ENCODE data around the gene CBFA2T3.

CBFA2T3 gene

DNA sequence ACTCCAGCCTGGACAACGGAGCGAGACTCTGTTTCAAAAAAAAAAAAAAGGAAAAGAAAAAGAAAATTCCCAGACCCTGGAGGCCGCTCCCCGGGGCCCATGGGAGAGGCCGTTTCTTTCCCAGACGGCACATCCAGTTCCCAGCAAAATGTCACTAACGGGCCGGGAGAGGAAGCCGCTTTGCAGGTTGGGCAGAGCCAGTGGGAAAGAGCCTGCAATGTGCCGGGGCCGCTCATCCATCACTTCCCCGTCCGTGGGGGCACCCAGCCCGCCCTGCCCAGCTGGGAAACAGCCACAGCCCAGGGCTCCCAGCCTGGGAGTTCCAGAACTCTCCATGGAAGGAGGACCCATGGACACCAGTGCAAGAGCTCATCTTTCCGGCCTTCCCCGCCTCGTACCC is 68.7 kb downstream of the CBFA2T3 start:
- Mint-ChIP-seq H3K27me3 (no peaks in the 10 kb centered on the region), H3K9me3 (no peaks in the 10 kb centered on the region), H3K27ac (no peak overlapping the region), H3K36me3 (no peaks in the 10 kb centered on the region), H3K4me3 (no peak overlapping the region), H3K4me1 (no peaks in the 10 kb centered on the region)
- CTCF ChIA-PET = no interaction called here
- DNase-seq = no peak

DNA sequence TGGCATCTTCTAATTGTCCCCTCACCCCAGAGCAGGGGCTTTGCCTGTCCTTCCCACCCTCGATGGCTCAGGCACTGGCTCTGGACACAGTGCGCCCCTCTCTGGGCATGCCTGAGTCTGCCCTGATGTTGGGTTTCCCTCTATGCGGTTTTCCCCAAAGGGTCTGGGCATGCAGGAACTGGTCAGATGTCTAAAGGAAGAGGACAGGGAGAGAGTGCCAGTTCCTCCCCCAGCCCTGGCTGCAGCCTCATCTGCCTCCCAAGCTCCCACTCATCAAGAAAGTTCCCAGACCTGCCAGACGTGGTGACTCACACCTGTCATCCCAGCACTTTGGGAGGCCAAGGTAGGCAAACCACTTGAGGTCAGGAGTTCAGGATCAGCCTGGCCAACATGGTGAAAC is 69.2 kb downstream of the CBFA2T3 start:
- H3K36me3 Mint-ChIP-seq = no peaks in the 10 kb centered on the region
- CTCF ChIA-PET = no interaction called here
- H3K9me3 Mint-ChIP-seq = no peaks in the 10 kb centered on the region
- H3K27ac Mint-ChIP-seq = no peak overlapping the region
- H3K27me3 Mint-ChIP-seq = no peaks in the 10 kb centered on the region
- H3K4me1 Mint-ChIP-seq = no peaks in the 10 kb centered on the region
- H3K4me3 Mint-ChIP-seq = no peak overlapping the region
- no peak for DNase-seq

DNA sequence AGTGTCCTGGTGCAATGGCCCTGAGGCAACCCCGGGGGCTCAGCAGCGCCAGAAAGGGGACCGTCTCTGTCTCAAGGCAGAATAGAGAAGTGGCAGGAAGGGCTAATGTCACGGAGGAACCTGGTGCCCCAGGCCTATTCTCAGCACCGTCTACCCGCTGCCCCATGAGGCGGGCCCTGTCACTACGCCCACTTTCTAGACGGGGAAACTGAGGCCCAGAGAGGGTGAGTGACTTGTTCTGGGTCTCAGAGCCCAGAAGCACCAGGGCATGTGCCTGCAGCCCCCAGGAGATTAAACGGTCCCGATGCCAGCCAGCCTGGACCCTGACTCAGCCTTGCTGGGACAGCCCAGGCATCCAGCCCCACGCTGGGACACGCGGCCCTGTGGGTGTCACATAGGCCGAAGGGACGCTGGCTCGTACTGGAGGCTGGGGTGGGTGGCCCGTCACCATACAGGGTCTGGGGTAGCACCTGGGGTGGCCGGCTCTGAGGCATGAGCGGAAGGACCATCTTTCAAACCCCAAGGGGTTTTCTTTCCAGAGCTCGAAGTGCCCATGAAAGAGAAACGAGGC is 70.4 kb downstream of the CBFA2T3 start:
- Mint-ChIP-seq H3K36me3 (no peaks in the 10 kb centered on the region), H3K4me1 (no peaks in the 10 kb centered on the region), H3K9me3 (no peaks in the 10 kb centered on the region), H3K27ac (no peak overlapping the region), H3K27me3 (no peaks in the 10 kb centered on the region), H3K4me3 (no peak overlapping the region)
- CTCF ChIA-PET = no interaction called here
- DNase-seq = no peak

DNA sequence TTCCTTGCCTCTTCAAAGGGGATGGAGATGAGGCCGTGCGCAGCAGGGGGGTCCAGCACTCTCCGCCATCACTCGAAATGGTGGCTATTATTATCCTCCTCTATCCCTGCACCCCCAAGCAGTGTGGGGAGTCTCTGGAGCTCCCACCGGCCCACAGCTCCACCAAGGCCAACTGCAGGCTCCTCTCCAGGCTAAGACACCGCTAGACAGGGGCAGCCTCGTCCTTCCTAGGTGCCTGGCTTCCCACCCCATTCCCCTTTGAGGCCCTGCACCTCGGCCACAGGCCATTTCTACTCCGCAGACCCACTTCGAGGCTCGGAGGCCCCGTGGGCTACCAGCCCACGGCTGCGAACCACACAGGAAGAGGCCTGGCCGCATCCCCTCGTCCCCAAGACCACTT is 71.0 kb downstream of the CBFA2T3 start:
- CTCF ChIA-PET = no interaction called here
- H3K4me3 Mint-ChIP-seq = no peak overlapping the region
- DNase-seq = no peak
- H3K36me3 Mint-ChIP-seq = no peaks in the 10 kb centered on the region
- H3K4me1 Mint-ChIP-seq = no peaks in the 10 kb centered on the region
- no peaks in the 10 kb centered on the region for H3K9me3 Mint-ChIP-seq
- H3K27ac Mint-ChIP-seq = no peak overlapping the region
- no peaks in the 10 kb centered on the region for H3K27me3 Mint-ChIP-seq

DNA sequence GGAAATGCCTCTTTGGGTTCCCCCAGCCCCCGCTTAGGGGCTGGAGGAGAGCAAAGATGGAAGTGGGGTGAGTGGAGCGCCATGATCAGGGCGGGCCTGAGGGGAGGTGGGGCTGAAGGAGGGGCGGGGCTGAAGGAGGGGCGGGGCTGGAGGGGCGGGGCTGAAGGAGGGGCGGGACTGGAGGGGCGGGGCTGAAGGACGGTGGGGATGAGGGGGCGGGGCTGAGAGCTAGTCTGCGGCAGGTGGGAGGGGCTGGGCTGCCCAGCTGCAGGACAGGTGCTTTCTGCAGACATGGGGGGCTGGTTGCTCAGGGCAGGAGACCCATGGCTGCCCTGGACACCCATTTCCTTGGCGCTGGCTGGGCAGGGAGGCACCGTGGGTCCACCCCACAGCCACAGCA is 71.4 kb downstream of the CBFA2T3 start:
- Mint-ChIP-seq H3K4me3 (no peak overlapping the region), H3K4me1 (no peaks in the 10 kb centered on the region), H3K9me3 (no peaks in the 10 kb centered on the region), H3K27ac (no peak overlapping the region), H3K36me3 (no peaks in the 10 kb centered on the region), H3K27me3 (no peaks in the 10 kb centered on the region)
- no peak for DNase-seq
- CTCF ChIA-PET = no interaction called here

DNA sequence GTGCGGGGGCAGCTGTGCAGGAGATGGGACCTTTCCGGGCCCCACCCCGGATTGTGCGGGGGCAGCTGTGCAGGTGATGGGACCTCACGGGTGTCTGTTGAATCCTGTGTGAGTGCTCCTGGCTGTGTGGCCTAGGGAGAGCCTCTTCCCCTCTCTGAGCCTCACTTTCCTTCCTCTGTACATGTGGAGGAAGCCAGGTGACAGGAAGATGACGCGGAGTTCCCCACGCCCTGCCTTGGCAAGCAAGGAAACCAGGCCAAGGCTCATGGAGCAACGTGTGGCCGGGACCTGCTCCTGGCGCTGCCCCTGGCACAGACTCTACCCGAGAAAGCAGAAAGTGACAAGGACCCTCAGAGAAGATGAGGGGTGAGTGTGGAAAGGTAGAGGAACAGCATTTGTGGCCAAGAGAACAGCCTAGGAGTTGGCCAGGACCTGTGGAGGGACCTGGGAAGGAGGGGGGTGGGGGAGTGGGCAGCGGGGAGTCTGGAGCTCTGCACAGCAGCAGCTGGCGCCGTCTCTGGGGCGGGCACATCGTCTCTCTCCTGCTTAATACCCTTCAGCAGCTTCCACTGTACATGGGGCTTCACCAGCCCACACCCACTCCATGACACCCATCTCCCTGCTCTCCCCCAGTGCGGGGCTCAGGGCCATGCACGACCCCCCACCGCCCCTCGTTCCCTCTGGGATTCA is 72.2 kb downstream of the CBFA2T3 start:
- no peak for DNase-seq
- H3K36me3 Mint-ChIP-seq = no peaks in the 10 kb centered on the region
- no peaks in the 10 kb centered on the region for H3K9me3 Mint-ChIP-seq
- H3K4me1 Mint-ChIP-seq = no peaks in the 10 kb centered on the region
- CTCF ChIA-PET = no interaction called here
- H3K27me3 Mint-ChIP-seq = no peaks in the 10 kb centered on the region
- no peak overlapping the region for H3K4me3 Mint-ChIP-seq
- H3K27ac Mint-ChIP-seq = no peak overlapping the region

DNA sequence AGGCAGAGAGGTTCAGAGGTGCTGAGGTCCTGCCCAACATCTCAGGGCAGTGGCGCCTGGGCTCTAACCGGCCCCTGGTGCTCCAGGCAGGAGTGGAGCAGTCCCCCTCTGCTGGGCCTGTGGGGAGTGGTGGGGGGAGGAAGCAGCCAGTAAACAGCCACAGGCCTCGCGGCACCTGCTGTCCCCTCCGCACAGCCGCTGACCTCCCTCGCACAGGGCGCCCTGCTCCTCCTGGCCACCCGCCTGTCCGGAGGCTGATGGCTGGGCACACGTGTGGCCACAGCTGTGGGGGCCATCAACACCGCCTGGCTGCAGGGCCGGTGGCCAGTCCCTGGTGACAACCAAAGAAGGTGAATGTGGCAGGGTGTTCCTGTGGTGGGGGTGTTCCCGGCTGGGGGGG is 73.7 kb downstream of the CBFA2T3 start:
- H3K27ac Mint-ChIP-seq = no peak overlapping the region
- no peak for DNase-seq
- H3K9me3 Mint-ChIP-seq = no peaks in the 10 kb centered on the region
- H3K4me3 Mint-ChIP-seq = no peak overlapping the region
- H3K27me3 Mint-ChIP-seq = no peaks in the 10 kb centered on the region
- CTCF ChIA-PET = no interaction called here
- no peaks in the 10 kb centered on the region for H3K4me1 Mint-ChIP-seq
- no peaks in the 10 kb centered on the region for H3K36me3 Mint-ChIP-seq

DNA sequence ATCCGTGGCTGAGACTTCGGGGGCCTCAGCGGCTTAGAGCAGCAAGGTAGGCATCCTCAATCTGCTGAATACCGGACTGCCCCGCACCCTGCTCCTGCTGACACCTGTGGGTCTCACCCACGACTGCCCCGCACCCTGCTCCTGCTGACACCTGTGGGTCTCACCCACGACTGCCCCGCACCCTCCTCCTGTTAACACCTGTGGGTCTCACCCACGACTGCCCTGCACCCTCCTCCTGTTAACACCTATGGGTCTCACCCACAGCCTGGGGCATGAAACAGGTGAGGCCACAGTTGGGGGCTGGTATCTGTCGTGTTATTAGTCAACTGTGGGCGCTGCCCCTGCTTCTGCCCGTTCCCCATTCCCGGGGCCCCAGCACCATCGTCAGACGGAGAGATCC is 74.3 kb downstream of the CBFA2T3 start:
- H3K36me3 Mint-ChIP-seq = no peaks in the 10 kb centered on the region

DNA sequence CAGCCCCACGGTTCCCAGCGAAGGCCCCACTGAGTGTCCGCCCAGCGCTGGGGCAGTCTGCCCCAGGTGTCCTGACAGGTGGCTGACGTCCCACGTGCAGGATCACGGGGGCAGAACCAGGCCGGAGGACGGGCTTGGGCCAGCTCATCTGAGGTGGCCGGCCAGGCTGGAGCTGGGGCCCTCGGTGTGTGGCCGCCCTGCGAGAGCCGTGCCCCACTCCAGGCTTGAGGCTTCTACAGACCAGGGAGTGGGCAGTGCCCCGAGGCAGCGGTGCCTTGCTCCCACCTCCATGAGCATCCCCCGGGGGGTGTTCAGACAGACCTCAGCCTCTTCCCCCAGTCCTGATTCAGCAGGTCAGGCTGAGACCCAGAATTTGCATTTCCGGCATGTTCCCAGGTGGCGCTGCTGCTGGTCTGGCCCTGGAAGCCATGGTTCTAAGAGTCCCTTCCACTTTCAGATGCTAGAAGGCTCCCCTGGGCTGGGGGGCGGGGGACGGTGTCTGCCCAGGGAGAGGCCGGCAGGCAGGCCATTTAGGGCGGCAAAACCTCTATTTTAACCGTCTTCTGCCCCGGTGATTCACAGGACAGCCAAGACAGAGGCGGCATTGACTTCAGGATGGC is 75.2 kb downstream of the CBFA2T3 start:
- no peak overlapping the region for H3K27ac Mint-ChIP-seq
- H3K4me1 Mint-ChIP-seq = no peaks in the 10 kb centered on the region
- no peaks in the 10 kb centered on the region for H3K9me3 Mint-ChIP-seq
- no peak for DNase-seq
- H3K27me3 Mint-ChIP-seq = no peaks in the 10 kb centered on the region
- H3K36me3 Mint-ChIP-seq = no peaks in the 10 kb centered on the region
- no peak overlapping the region for H3K4me3 Mint-ChIP-seq
- CTCF ChIA-PET = no interaction called here

More for the DNA sequence above, 74.3 kb downstream of the CBFA2T3 start:
- H3K9me3 Mint-ChIP-seq = no peaks in the 10 kb centered on the region
- CTCF ChIA-PET = no interaction called here
- H3K27ac Mint-ChIP-seq = no peak overlapping the region
- no peaks in the 10 kb centered on the region for H3K27me3 Mint-ChIP-seq
- no peak for DNase-seq
- H3K4me1 Mint-ChIP-seq = no peaks in the 10 kb centered on the region
- H3K4me3 Mint-ChIP-seq = no peak overlapping the region

DNA sequence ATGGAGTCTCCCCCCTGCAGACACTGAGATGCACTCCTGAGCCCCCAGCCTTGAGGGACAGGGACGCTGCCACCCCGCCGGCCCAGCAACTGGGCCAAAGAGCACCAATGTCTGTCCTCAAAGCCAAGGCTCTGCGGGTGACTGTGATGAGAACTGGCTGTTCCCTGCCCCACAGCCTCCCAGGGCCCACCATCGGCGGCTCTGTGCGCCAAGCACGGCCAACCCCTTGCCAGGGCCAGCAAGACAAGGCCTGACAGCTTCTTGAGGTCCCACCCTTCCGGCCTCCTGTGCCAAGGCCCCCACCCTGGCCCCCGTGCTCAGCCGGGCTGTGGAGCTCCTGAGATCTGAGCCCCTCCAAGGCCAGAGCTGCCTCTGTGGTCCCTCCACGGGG is 76.3 kb downstream of the CBFA2T3 start:
- CTCF ChIA-PET = no interaction called here
- H3K4me1 Mint-ChIP-seq = no peaks in the 10 kb centered on the region
- no peaks in the 10 kb centered on the region for H3K36me3 Mint-ChIP-seq
- DNase-seq = no peak
- H3K4me3 Mint-ChIP-seq = no peak overlapping the region
- H3K27ac Mint-ChIP-seq = no peak overlapping the region
- H3K9me3 Mint-ChIP-seq = no peaks in the 10 kb centered on the region
- H3K27me3 Mint-ChIP-seq = no peaks in the 10 kb centered on the region

DNA sequence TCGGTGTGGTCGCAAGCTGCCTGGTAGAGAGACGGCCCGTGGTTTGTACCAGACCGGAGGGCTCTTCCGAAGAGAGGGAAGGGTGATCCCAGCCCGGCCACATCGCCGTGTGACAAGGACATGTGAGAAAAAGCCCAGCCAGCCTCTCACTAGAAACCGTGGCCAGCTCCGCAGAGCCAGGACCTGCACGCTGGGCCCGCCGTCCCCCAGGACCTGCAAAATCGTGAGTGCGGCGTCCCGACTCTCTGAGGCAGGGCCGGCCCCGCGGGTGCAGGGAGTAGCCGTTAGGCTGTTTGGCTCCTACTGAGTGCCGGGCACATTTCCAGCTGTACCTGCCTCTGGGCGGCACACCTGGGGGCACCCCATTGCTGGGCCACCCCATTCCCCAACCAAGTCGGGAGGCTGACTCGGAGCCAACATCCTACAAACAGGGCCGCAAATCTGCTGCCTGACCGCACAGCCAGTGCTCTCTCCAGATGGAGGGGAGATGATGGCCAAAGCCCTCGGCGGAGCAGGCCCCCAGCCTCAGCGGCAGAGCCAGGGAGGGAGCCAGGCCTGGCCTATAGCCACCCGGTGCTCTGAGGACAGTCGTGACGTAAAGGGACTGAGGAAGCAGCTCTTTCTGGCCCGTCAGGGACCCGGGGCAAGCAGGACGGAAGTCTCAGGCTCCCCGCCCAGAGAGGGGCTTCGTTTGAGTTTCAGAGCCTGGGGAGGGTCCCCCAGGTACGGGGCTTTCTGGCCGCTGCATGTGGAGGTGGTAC is 76.9 kb downstream of the CBFA2T3 start:
- DNase-seq = no peak
- no peak overlapping the region for H3K27ac Mint-ChIP-seq
- H3K4me1 Mint-ChIP-seq = no peaks in the 10 kb centered on the region
- no peak overlapping the region for H3K4me3 Mint-ChIP-seq
- H3K36me3 Mint-ChIP-seq = no peaks in the 10 kb centered on the region
- H3K9me3 Mint-ChIP-seq = no peaks in the 10 kb centered on the region
- CTCF ChIA-PET = no interaction called here
- H3K27me3 Mint-ChIP-seq = no peaks in the 10 kb centered on the region

DNA sequence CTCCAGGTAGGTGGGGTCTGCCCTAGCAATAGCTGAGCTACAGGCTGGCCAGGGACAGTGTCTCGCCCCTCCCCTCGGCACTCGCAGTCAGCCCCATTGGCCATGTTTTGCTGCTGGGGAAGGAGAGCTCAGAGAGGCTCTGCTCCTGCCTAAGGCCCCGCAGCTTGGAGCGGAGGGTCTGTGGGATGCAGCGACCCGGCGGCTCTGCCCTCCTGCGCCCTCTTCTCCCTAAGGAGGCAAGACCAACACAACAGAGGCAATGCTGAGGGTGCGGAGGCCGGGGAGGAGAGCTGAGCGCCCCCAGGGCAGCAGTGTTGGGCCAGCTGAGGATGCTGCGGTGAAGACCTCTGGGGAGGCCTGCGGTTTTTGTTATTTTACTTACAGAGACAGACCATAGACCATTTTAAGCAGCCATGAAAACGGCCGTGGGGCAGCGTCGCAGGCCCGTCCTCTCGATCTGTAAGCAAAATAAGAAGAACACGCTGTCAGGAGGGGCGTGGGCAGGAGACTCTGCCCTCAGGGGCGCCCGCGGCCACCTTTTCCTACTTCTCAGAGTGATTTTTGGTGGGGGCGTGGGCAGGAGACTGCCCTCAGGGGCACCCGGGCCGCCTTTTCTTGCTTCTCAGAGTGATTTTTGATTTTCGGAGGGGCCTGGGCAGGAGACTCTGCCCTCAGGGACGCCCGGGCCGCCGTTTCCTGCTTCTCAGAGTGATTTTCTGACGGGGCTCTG is 79.1 kb downstream of the CBFA2T3 start:
- H3K4me1 Mint-ChIP-seq = no peaks in the 10 kb centered on the region
- no peak overlapping the region for H3K27ac Mint-ChIP-seq
- CTCF ChIA-PET = no interaction called here
- H3K4me3 Mint-ChIP-seq = no peak overlapping the region
- DNase-seq = no peak
- H3K27me3 Mint-ChIP-seq = no peaks in the 10 kb centered on the region
- no peaks in the 10 kb centered on the region for H3K36me3 Mint-ChIP-seq
- no peaks in the 10 kb centered on the region for H3K9me3 Mint-ChIP-seq

DNA sequence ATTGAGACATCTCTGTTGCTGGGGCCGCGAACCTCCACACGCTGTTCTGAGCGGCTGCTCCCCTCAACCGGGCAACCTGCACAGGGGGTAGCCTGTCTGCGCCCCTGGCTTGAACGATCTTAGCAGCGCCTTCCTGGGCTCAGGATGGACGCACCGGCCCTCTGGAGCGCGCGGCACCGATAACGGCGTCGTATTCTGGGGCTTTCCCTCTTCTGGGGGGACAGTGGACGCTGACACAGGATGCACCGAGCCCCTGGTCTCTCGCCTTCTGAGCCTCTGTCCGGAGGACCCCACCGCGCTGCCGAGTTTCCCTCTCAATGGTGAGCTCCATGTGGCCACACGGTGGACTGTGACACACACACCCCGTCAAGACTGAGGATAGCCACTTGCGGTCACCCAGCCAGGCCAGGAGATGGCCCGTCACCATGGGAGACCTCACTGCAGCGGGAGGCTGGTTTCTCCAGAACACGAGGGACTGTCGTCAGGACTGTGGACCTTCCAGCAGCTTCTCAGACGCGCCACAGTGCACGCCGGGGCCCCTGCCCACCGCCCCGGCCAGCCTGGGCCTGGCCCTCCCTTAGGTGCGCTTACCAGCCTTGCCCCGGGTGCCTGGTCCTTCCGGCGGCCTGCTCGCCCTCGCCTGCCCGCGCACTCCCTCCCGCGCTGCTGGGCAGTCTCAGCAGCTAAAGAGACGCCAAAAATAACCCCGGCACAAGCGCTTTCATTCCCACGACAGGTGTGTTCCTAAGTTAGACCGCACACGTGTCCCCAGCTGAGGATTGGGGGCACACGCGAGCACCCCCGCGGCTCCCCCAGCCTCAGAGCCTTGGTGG is 80.6 kb downstream of the CBFA2T3 start:
- Mint-ChIP-seq H3K36me3 (no peaks in the 10 kb centered on the region), H3K4me3 (no peak overlapping the region), H3K27me3 (no peaks in the 10 kb centered on the region), H3K9me3 (no peaks in the 10 kb centered on the region), H3K27ac (no peak overlapping the region), H3K4me1 (no peaks in the 10 kb centered on the region)
- CTCF ChIA-PET = no interaction called here
- DNase-seq = no peak

DNA sequence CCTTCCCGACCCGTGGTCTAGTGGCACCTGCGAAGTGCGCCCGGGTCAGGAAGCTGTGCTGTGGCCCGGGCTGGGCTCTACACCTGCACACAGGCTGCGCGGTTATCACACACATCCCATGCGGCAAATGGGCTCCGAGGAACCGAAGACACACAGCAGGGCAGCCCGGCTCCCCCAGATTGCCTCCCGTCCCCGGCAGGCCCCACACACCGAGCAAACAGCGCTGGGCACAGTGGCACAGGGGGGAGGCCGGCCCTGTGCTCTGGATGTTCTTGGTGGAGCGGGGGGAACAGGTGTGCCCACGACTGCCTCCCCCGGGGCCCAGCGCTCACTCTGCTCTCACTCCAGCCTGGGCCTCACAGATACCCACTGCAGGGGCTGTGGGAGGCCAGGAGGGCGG is 81.7 kb downstream of the CBFA2T3 start:
- no peaks in the 10 kb centered on the region for H3K4me1 Mint-ChIP-seq

More for the DNA sequence above, 81.7 kb downstream of the CBFA2T3 start:
- Mint-ChIP-seq H3K9me3 (no peaks in the 10 kb centered on the region), H3K27me3 (no peaks in the 10 kb centered on the region), H3K36me3 (no peaks in the 10 kb centered on the region), H3K4me3 (no peak overlapping the region), H3K27ac (no peak overlapping the region)
- CTCF ChIA-PET = no interaction called here
- DNase-seq = no peak

All from activated naive CD4-positive, alpha-beta T cell treated with anti-CD3 and anti-CD28 coated beads, Interleukin-2, amount 10 ng/mL, durations not matched to agents 7 days and 5 days (primary cell).